Measurements from ENCODE around the gene LRRC49.
"Not testable (repeated sequence)": the region's sequence is repeated elsewhere in the genome, so short reads cannot be mapped to it uniquely, and the experiment has no call there.

Gene LRRC49

DNA sequence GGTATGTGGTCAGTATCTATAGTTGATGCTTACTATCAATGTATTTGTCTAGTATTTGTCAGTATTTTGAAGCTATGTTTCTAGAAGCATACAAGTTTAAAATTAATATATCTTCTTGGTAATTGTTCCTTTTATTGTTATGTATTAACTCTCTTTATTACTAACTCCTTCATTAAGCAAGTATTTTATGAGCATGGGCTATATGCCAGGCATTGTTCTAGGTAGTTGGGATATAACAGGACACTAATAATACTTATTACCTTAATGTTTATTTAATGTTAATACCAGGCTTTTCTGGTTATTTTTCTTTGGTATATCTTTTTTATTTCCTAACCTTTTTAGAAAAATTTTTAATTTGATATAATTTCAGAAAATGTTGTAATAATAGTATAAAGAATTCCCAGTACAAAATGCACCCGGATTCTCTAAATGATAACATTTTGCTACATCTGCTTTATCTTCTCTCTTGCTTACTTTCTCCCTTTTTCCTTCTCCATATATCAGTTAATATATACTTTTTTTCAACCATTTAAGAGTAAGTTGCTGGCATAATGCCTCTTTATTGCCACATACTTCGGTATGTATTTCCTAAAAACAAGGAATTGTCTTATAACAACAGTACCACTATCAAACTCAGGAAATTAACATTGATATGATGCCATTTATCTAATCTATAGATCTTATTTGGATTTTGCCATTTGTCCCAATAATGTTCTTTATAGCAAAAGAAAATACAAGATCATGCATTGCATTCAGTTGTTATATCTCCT lies 30.9 kb downstream of the LRRC49 start:
- DNase-seq (ENCODE audit: extremely low spot score), result no peak
- TF ChIP-seq CTCF (IDR thresholded peaks at IDR 0.05; ENCODE audit: control extremely low read depth, extremely low read depth, low read depth, missing control alignments), result no peak
- ChIA-PET CTCF (no interaction called here), POLR2A (no interaction called here)

DNA sequence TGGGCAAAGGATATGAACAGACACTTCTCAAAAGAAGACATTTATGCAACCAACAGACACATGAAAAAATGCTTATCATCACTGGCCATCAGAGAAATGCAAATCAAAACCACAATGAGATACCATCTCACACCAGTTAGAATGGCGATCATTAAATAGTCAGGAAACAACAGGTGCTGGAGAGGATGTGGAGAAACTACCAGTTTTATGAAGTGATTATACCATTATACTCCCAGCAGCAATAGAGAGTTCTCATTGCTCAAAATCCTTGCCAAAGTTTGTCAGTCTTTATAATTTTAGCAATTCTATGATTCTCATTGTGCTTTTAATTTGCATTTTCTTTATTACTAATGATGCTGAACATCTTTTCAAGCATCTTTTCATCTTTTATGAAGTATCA lies 34.3 kb downstream of the LRRC49 start:
- DNase-seq (ENCODE audit: extremely low spot score); POLR2A ChIA-PET: not testable (repeated sequence)

DNA sequence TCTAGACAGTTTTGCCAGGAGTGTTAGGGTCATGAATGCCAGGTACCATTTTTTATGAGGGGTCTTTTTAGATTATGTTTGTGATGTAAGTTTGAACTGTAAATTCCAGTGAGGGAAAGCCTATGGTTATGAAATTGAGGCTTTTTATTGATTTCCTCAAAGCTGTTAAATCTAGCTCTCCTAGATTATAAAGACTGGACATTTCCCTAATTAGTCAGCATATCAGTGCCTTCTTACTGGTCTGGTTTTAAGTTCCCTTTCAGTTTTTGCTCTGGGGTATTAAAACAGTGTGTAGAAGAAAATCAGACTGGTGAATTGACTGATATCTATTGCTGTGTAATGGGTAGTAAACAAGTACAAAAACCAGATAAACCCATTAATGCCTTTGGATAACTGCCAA lies 39.2 kb downstream of the LRRC49 start:
- DNase-seq (ENCODE audit: extremely low spot score), result no peak
- POLR2A ChIA-PET, result no interaction called here
- CTCF ChIA-PET, result interaction anchor here (1.4 kb wide), 1 partner anchor 19 kb away, joined by 3 read pairs; no protein-coding TSS in a partner anchor
- no peak for TF ChIP-seq CTCF (IDR thresholded peaks at IDR 0.05; ENCODE audit: control extremely low read depth, extremely low read depth, low read depth, missing control alignments)

More for the DNA sequence above, 34.3 kb downstream of the LRRC49 start:
- CTCF ChIA-PET, result not testable (repeated sequence)

- no peak for TF ChIP-seq CTCF (IDR thresholded peaks at IDR 0.05; ENCODE audit: control extremely low read depth, extremely low read depth, low read depth, missing control alignments)
- ChIA-PET POLR2A (no interaction called here), CTCF (interaction anchor here (1.4 kb wide), 1 partner anchor 19 kb away, joined by 3 read pairs; no protein-coding TSS in a partner anchor)
- DNase-seq (ENCODE audit: extremely low spot score), result no peak
These were observed 39.8 kb downstream of the LRRC49 start for GRCh38 chr15:70932397-70932796.

DNA sequence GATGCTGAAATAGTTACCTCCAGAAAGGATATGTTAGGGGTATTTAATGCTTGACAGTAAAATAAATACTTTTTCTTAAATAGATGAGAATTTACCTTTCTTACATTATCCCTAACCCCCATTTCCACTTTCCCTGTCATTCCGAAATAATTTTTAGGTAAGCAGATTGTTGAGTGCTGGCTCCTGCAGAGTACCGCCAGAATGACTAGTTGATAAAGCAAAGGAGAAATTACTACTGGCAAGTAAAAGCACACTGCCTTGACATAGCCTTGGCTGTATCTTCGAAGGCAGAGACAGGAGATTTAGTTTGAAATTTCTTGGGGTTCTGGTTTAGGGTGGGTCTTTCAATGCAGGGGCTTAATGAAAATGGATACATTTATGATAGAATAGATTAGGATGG lies 40.8 kb downstream of the LRRC49 start:
- no peak for DNase-seq (ENCODE audit: extremely low spot score)
- ChIA-PET CTCF (no interaction called here), POLR2A (no interaction called here)
- TF ChIP-seq CTCF (IDR thresholded peaks at IDR 0.05; ENCODE audit: control extremely low read depth, extremely low read depth, low read depth, missing control alignments), result no peak

- DNase-seq (ENCODE audit: extremely low spot score), result no peak
- no peak for TF ChIP-seq CTCF (IDR thresholded peaks at IDR 0.05; ENCODE audit: control extremely low read depth, extremely low read depth, low read depth, missing control alignments)
- POLR2A ChIA-PET, result no interaction called here
- CTCF ChIA-PET, result interaction anchor here (1.4 kb wide), 1 partner anchor 35 kb away, joined by 3 read pairs; no protein-coding TSS in a partner anchor
These were observed 43.0 kb downstream of the LRRC49 start for GRCh38 chr15:70935631-70936030.

DNA sequence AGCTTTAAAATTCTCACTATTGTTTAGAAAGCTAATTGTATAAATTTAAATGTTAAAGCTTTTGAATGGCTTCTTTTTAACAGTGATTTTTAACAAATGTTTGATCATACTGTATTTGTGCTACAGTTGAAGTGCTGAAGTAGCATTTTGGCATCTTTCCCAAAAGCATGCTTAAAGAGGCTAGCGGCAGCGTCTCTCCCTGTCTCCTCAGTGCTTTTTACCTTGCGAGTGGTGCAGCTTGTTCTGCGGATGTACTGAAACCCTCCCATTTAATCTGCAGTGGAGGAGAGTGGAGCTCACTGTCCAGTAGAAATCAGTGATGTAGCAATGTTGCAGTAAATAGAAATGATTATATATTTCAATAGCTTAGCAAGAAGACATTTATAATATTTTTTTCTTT lies 43.7 kb downstream of the LRRC49 start:
- TF ChIP-seq CTCF (IDR thresholded peaks at IDR 0.05; ENCODE audit: control extremely low read depth, extremely low read depth, low read depth, missing control alignments), result no peak
- CTCF ChIA-PET, result interaction anchor here (1.0 to 1.4 kb wide), 5 partner anchors 17 to 178 kb away, joined by 3 to 6 read pairs (median 3); no protein-coding TSS in a partner anchor
- POLR2A ChIA-PET, result no interaction called here
- no peak for DNase-seq (ENCODE audit: extremely low spot score)

- POLR2A ChIA-PET, CTCF ChIA-PET: not testable (repeated sequence)
These were observed 50.7 kb downstream of the LRRC49 start for GRCh38 chr15:70943285-70943684.

More at GRCh38 chr15:70943285-70943684, 50.7 kb downstream of the LRRC49 start:
- DNase-seq (ENCODE audit: extremely low spot score), result not testable (repeated sequence)

All from GM10248 (cell line).